Measurements from ENCODE around the gene NUP62.
A peak's percentile ranks its signal among the peaks of the same experiment; 100 is the strongest.

The NUP62 gene

DNA sequence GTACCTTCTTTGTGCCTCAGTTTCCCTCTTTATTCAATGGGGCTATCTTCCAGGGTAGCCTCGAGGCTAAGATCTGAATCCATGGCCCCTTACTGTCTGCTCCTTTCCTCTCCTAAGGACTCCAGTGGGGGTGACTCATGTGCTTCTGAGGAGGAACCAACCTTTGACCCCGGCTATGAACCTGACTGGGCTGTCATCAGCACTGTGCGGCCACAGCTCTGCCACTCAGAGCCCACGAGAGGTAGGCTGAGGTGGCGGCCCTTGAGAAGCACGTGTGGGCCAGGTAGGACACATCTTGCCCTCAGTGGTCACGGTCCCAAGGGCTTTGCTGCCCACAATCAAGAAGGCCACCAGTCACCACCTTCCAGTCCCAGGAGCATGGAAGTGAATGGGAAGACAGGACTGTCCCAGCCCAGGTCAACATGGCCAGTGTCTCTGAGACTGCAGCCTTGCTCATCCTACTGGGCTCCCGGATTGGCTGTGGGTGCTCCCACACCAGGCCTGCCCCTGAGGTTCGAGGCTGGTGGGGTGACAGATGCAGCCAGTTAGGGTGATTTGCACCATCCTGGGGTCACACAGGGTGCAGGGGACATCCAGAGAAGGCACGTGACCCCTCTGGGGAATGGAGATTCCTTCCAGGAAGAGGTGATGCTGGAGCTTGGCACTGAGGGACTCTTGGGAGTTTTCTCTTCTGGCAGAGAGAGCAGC is 49.0 kb downstream of the NUP62 start:
- no peak for DNase-seq

DNA sequence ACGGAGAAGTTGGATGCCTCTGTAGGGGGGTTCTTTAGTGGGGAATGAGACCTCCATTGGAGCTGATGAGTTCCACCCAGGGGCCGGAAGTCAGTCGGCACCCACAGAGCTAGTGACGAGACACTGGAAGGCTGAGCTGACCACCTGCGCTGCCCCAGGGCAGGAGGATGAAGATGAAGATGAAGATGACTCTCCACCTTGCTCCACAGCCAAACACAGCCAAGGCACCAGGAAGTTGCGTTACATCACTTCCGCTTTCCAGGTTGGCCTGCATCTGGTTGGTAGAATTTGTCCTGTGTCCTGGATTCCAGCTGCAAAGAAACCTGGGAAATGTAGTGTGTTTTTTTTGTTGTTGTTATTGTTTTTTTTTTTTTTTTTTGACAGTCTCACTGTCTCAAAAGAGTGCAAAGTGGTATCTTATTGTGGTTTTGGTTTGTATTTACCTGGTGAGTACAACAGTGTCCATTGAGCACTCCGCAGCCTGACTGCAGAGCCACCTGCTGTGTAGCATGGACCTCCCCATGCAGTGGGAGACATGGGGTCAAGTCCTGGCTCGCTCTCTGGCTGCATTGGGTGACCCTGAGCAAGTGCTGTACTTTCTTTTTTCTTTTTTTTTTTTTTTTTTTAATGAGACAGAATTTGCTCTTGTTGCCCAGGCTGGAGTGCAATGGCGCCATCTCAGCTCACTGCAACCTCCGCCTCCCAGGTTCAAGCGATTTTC is 49.9 kb downstream of the NUP62 start:
- DNase-seq = no peak

DNA sequence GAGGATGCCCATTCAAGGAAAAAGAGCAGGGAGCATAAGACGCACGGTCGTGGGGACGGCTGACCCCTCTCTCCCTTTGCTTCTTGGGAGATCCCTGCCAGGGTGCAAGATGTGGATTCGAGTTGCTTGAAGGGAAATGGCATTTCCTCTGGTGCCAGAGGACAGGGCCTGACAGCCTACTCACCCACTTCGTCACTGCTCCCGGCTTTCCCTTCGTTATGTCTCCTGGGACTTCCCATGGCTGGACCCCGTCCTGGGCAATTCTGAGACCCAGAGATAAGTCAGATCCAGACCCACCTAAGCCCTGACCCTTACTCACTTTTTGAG is 50.6 kb downstream of the NUP62 start:
- no peak for DNase-seq

DNA sequence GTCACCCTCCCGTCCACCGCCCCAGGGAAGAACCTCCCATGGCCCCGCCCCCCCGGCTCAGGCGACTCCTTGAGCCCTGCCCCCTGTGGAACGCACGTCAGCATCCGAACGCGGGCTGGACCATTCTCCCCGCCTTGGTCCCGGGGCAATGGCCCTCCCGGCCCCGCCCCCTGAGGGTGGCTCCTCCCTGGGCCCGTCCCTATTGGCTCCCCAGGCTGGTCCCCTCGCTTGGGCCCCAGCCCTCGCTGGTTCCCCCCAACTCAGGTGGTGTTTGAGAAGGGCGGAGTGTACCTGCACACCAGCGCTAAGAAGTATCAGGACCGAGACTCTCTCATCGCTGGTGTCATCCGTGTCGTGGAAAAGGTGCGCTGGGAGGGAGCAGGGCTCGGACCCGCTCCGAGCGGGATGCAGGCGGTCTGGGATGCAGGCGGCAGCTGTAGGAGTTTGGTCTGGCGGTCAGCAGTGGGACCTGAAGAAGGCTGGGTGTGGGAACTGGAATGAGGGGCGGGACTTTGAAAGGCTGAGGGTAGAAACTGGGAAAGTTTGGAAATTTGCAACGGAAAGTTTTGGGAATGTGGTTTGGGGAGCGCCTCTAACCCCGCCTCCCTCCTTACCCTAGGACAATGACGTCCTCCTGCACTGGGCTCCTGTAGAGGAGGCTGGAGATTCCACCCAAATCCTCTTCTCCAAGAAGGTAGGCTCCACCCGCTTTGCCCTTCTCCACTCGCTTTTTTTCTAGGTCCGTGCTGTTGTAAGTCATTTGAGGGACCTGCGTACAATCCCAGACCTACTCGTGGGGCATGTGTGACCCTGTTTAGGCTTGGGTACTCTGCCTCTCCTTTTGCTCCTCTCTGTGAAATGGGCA is 51.2 kb downstream of the NUP62 start:
- peak; percentile 95 for DNase-seq

DNA sequence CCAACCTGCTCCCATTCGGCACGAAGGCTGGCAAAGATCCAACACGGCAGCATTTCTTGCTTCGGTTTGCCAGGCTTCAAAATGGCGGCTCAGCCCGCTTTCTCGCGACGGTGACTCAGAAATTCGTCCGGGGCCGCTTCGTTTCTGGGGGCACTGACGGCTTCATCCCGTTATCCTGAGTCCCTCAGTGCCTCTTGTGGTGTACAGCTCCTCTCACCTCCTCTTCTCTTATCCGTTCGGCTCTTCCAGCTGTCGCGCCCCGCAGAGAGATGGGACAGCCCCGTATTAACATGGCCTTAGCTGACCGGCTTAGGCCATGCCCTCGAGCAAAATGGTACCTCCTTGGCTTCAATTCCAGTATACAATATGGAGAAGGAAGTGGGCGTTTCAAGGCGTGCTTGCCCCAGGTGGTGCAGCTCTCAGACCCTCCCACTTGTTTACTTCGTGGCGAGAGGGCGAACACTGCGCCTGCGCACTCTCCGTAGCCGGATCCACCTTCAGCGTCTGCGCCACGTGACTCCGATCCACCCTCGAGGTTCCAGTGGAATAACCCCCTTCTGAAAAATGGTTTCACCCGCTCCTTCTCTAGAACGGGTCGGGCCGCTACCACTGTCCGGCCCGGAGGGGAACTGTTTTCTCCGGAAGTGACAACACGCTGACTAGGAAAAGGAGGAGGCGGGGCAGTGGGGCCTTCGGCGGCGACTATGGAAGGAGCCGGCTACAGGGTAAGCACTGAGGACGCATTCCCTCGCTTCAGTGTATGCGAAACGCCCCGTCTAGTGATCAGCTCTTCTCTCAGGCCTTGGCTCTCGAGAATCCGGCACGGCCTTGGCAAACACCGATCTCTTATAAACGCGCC is 52.1 kb downstream of the NUP62 start, which contains the start of the genes AKT1S1 and TBC1D17:
AKT1S1 (minus strand) TSS at position 336 of the 859 bp plus-strand sequence. CDS start 4,060 bp downstream, outside the sequence.
TBC1D17 (plus strand) TSS at position 683 of the 859 bp plus-strand sequence; CDS start at position 705, 22 bp downstream.
- DNase-seq = peak; percentile 98

DNA sequence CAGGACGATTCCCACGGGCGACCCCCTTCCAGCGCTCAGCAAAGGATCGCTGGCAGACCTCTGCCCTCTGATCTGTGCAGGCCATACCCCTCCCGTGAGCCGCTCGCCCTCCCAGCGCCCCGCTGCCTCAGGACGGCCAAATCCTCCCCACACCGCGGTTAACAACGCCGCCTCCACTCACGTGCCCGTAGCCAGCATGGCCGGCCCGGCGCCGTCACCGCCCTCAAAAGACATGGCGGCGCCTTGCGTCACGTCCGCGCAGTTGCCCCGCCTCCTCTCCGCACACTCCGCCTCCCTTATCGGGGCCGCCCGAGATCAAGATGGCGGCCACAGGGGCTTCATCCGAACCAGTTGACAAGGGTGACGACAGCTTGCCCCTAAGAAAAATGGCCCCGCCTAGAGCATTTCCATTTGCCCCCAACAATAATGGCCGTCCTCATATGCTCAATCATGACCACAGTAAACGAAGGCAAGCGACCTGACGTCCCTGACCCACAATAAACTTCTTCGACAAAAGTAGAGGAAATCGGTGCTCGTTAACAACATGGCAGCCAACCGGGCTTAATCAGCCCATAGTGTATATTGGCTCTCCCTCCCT is 52.8 kb downstream of the NUP62 start:
- peak; percentile 95 for DNase-seq

DNA sequence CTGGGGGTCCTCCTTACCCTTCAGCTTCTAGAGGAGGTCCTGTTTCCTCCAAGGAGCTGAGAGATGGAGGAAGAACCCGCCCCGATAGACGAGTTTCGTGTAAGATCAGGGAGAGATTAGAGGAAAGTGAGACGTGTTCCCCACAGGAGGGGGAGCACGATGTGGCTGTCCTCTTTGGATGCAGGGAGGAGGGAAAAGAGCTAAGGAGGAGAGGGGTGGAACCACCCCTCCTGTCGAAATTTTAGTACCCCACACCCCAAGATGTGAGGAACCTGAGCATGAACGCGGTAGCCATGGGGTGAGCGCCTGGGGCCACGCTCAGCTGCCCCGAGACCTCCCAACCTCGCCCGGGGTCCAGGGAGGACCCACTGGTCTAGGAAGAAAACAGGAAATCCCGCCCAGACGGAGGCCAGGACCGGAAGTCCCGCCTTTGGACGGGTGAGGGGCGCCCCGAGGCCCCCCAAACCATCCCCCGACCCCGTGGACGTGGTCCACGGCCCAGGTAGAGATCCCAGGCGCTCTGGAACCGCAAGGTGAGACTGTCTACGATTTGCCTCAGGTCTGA is 53.4 kb downstream of the NUP62 start:
- no peak for DNase-seq

DNA sequence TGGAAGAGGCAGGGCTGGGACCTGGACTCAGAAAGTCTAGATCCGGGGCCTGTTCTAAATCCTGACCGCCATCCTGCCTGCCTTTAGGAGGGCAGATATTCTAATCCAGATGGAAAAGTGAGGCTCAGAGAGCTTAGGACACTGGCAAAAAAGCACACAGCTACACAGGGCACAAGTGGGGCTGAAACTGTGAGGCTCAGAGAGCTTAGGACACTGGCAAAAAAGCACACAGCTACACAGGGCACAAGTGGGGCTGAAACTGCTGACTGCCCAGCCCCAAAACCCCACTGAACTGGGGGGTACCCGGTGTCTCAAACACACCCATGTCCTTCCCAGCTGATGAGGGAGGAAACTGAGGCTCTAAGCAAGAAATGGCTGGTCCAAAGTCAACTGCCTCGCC is 54.1 kb downstream of the NUP62 start:
- no peak for DNase-seq

DNA sequence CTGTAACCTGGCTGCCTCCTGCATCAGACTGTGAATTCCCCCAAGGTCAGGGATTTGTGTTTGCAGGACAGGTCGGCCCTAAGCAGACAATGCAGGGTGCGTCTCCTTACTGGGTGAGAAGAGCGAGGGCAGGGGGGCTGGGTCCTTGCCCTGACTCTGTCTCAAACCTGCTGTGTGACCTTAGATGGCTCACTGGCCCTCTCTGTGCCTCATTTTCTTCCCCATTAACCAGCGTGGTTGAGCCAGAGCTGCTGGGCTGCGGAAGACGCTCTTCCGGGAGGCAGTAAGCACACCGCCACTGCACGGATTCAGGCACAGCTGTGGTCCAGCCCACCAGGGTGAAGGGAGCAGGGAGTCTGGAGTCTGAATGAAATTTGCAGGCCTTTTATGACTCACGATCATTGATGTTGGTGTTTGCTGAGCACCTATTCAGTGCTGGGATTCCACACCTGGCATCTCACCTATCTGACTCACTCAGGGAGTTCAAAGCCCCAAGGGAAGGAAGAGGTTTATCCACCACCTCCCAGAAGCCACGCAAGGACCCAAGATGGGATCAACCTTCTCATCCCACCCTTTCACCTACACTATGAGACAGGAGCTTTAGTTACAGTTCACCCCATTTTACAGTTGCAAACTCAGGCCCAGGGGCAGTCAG is 54.7 kb downstream of the NUP62 start:
- DNase-seq = no peak

DNA sequence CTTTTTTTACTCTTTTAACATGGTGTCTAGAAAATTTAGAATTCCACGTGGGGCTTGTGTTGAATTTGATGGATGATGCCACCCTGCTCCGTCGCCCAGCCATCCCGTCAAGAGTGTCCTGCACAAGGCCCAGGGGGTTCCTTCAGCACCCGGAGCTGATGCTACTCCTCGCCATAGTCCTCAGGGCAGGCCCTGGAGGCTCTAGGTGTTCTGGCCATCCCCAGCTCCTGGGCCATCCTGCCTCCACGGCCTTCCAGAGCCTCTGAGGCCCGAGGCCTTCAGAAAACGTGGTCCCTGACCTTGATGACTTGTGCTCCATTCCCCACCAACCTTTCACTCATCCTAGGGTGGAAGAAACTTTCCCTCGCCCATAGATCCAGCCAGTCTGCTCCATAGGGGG is 55.5 kb downstream of the NUP62 start:
- DNase-seq = no peak

DNA sequence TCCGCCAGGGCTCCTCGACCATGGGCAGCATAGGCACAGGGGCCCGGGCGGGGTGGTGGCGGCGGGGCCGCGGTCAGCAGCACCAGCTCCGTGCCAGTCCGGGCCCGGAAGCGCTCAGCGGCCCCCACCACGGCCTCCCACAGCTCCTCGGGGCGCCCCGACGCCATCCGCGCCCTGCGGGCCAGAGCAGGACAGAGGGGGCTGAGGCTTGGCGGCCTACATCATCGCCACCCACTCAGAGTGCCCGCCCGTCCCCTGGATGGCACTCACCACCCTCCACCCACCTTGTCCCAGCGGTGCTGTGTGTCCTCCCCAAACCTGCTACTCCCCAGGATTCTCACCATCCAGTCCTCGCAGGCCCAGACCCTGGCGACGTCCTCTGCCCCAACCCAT is 56.2 kb downstream of the NUP62 start:
- no peak for DNase-seq

DNA sequence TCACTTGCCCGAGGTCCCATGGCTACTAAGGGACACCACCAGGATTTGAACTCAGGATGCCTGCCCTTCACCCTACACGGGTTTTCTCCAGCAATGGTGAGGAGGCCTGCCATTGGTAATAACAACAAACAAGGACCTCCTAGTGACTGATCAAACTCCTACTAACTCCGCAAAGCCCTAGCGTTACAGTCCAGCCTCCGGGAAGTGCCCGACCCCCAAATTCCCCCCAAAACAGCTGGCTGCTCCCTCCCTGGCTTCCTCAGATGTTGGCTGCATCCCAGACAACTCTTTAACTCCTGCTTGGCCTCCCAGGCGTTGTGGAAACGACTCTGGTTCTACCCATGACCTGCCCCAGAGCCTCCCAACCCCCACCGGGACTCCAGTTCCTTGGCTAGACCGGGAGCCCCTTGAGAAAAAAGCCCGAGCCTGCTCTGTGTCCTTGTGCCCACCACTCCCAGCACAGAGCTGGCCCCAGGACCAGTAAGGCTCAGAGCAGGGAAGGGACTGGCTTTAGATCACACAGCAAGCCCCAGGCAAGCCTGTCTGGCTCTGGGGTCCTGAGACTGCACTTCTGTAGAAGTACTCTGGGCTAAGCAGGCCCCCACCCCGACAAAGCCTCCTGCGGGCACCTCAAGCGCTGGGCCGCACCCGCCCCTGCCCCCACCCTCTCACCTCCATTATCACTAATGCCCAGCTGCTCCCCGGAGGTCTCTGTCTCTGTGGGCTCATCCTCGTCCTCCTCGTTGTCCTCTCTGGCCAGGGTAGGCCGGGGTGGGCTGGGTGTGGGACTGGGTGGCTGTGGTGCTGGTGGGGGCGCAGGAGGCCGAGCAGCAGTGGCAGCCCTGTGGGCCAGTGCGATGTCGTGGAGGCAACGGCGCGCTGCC is 56.8 kb downstream of the NUP62 start:
- DNase-seq = no peak

DNA sequence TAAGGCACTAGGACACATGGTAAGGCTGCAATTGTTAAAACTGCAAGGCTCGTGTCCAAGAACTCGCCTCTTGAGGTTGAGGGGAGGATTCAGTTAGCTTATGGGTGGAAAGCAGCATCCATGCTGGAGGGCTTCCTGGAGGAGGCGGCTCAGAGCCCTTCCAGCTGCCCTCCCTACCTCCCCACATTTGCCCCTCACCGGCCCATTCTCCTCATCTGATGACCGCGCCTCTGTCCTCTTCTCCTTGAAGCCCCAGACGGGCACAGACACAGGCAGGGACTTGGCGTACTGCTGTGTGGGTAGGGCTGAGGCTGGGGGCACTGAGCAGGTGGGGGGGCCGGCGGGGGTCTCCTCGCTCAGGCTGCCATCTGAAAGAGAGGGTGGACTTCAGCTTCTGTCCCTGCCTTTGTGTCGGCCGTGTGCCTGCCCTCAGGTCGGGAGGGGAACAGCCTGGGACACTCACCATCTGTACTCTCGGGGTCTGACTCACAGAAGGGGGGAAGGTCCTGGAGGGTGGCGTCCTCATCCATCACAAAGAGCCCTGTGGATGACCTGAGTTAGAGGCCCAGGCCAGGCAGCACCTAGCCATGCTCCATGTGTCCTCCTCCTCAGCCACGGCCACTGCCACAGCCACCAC is 57.8 kb downstream of the NUP62 start:
- no peak for DNase-seq

DNA sequence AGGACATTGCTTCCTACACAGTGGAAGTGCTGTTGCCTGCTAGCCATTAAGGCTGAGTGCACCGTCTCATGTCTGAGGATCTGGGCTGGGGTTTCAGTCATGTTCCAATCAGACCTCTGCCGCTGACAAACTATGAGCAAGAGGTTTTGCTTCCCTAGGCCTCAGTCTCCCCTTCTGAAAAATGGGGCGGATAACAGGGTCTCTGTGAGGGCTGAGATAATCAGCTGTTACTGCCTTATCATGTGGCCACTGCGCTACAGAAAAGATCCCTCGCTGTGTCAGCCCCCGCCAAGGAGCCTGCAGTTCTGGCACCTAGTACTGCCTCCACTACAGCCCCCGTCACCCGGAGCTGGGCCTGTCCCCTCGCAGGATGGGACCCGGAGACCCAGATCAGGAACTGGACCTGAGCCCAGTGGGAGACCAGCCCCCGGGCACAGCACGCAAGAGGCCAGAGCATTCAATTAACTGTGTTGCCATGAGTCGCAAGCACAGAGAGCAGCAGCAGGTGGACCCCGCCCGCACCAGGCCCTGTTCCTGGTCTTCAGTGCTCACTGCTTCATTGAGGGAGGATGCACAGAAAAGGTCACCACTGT is 58.9 kb downstream of the NUP62 start:
- no peak for DNase-seq

DNA sequence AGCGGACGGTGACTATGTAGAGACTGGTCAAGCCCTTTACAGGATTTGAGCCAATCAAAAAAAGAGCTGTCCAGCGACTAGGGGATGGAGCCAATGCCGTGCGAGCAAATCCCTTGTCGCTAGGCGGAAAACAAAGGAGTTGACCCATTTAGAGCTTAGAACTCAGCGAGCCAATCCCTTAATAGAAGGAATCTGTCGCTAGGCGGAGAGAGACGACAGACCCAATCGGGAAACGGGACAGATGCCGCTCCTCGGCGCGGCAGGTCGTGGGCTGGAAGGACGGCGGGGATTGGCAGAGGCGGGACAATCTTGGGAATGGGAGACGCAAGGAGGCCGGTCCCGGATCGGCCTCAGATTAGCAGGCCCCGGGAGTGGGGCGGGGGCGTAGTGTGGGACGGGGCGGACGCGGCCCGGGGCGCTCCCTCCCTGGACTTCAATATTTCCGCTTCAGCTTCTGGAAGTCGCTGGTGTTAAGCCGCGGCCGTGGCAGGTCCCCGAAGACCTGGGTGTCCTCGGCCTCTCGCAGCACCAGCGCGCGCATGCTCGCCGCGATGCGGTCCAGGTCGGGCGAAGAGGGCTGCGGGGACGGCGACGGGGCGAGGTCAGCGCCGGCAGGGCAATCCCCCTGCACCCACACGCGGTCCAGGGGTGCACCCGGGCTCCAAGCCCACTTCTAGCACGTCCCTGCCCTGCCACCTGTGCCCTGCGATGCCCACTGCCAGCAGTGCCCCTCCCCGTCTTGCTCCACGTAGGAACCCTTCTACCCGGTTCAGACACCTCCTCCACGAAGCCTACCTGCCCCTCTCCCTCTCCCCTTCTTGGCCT is 59.6 kb downstream of the NUP62 start:
- DNase-seq = peak; percentile 97

DNA sequence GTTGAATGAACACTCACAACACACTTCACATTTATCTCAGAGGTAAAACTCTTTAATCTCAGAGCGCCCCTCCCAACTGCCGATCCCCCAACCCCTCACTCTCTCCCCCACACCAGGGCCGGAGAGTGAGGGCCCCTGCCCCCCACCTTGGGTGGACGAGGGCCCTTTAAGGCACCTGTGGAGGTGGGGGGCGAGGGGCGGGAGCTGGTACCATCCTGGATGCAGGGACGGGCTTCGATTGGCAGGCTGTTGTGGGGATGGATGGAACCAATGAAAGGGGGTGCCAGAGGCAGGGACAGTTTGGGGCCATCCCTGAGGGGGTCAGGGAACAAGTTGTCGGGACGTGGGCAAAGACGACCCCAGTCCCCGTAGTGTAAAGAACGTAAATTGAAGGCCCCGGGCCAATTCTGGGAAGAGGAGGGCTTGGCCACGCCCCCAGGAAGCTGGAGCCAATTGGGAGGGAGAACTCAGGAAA is 60.3 kb downstream of the NUP62 start:
- DNase-seq = no peak

DNA sequence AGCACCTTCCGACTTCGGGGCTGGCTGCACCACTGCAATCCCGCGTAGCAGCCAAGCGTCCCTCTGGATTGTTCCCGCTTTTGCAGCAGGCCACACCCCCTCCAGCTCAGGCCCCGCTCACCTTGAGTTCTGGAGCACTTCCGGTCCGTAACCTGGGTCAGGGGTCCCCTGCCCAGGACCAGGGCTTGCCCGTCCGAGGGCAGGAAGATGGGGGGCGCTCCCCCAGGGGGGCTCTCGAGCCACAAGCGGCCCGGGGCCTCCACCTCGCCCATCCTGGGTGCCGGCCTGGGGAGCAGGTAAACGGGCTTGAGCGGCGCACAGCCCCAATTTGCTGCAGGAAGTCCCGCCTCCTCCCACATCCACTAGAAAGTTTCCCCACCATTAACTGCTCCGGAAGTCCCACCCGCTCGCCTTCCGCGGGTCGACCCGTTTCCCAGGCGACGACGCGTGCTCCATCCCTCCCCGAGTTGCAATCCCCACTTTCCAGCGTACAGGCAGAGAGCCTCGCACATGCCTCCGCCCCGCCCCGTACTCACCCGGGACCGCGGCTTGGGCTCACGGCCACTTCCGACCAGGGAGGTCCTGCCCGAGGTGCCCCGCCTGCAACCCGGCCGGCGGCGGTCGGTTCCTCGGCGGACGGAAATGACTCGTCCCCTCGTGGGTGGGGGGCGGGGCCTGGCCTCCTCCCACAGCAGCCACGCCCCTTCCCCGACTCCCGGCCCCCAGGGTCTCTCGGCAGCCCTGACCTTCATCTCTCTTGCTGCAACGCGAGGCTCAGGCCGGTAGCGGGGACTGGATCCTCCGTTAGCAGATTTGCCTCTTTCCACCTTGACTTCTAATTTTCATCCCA is 62.1 kb downstream of the NUP62 start, which contains the start of gene PNKP:
PNKP (minus strand) TSS at position 644 of the 850 bp plus-strand sequence; CDS start at position 272, 372 bp downstream.
- peak; percentile 96 for DNase-seq

All from T1000 (cell line).